ENCODE data around the gene NPC1.

DNA sequence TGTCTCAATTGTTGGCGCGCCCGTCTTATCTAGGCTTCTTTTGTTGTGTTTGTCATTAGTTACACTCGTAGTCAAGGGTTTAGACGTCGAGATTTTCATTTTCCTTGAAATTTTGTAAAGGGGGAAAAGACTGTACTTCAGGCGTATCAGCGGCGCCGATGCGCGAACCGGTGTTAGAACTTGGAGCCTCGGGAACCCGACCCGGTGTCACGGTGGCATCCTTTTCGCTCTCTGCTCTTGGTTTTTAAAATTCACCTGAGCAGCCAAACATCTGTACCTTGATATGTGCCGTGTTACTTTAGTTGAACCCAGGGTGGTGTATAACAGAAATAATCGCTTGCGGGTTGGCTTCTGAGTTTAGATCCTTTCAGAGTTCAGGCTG, 82.4 kb downstream of the NPC1 start:
- TF ChIP-seq, protein P1, sequence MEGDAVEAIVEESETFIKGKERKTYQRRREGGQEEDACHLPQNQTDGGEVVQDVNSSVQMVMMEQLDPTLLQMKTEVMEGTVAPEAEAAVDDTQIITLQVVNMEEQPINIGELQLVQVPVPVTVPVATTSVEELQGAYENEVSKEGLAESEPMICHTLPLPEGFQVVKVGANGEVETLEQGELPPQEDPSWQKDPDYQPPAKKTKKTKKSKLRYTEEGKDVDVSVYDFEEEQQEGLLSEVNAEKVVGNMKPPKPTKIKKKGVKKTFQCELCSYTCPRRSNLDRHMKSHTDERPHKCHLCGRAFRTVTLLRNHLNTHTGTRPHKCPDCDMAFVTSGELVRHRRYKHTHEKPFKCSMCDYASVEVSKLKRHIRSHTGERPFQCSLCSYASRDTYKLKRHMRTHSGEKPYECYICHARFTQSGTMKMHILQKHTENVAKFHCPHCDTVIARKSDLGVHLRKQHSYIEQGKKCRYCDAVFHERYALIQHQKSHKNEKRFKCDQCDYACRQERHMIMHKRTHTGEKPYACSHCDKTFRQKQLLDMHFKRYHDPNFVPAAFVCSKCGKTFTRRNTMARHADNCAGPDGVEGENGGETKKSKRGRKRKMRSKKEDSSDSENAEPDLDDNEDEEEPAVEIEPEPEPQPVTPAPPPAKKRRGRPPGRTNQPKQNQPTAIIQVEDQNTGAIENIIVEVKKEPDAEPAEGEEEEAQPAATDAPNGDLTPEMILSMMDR (IDR thresholded peaks at IDR 0.05): no peak
- no peak for TF ChIP-seq POLR2A (IDR thresholded peaks at IDR 0.05)

Measured in ovary (tissue), 3 donors.